K562 (cell line): ENCODE measurements around the gene FLAD1. TPM values are rescaled to one million over a fixed set of nuclear protein-coding genes. Genes with fewer than 3 reads are reported as not detected.

Source experiments
- ADNP ChIP-seq: fragments of 200-800 bp; sonication (Bioruptor generic); IDR thresholded peaks from 2 replicates; pipeline ENCODE4 v1.6.1; 2016; ENCODE audit warnings: missing genetic modification characterization, missing compliant biosample characterization
- BRF1 ChIP-seq: IDR thresholded peaks from 3 replicates; pipeline ENCODE4 v1.6.1; 2011; ENCODE audit warnings: borderline replicate concordance, mild to moderate bottlenecking; ENCODE audit not compliant: insufficient read length; ENCODE audit errors: extremely low read depth
- CBFA2T3 ChIP-seq: fragments of 450-650 bp; IDR thresholded peaks from 2 replicates; pipeline ENCODE4 v1.6.1; 2017
- DIDO1 ChIP-seq: fragments of 450-650 bp; IDR thresholded peaks from 2 replicates; pipeline ENCODE4 v1.6.1; 2016; ENCODE audit warnings: low read depth, missing biosample characterization, missing genetic modification characterization
- EP300 ChIP-seq: IDR thresholded peaks from 2 replicates; pipeline ENCODE4 v1.6.1; 2012; ENCODE audit warnings: low read length, improper control_type of control experiment
- LARP7 ChIP-seq: fragments of 450-650 bp; IDR thresholded peaks from 2 replicates; pipeline ENCODE4 v1.6.1; 2016
- NFE2 ChIP-seq: IDR thresholded peaks from 2 replicates; pipeline ENCODE4 v1.6.1; 2014; ENCODE audit warnings: antibody characterized with exemption, low read depth
- NFYB ChIP-seq: IDR thresholded peaks from 2 replicates; pipeline ENCODE4 v1.6.1; 2011; ENCODE audit warnings: mild to moderate bottlenecking, moderate library complexity; ENCODE audit not compliant: insufficient read length; ENCODE audit errors: extremely low read depth
- PHF21A ChIP-seq: fragments of 450-650 bp; IDR thresholded peaks from 2 replicates; pipeline ENCODE4 v1.6.1; 2017; ENCODE audit warnings: low read depth, borderline replicate concordance
- POU5F1 ChIP-seq: fragments of 150-350 bp; IDR thresholded peaks from 2 replicates; pipeline ENCODE4 v1.6.1; 2014; ENCODE audit warnings: borderline replicate concordance, low read length, low read depth, mild to moderate bottlenecking; ENCODE audit not compliant: partially characterized antibody
- SAFB ChIP-seq: fragments of 200-400 bp; formaldehyde crosslinking; IDR thresholded peaks from 2 replicates; pipeline ENCODE4 v1.6.1; 2017; ENCODE audit warnings: low read depth, low read length, borderline replicate concordance
- SIN3B ChIP-seq: fragments of 450-650 bp; IDR thresholded peaks from 2 replicates; pipeline ENCODE4 v1.6.1; 2017; ENCODE audit warnings: low read depth, mild to moderate bottlenecking, moderate library complexity
- TARDBP ChIP-seq: fragments of 450-650 bp; IDR thresholded peaks from 2 replicates; pipeline ENCODE4 v1.6.1; 2016
- TSC22D4 ChIP-seq: fragments of 450-650 bp; IDR thresholded peaks from 2 replicates; pipeline ENCODE4 v1.6.1; 2016; ENCODE audit warnings: missing genetic modification characterization, missing biosample characterization, control low read depth
- ZEB2 ChIP-seq: fragments of 450-650 bp; IDR thresholded peaks from 2 replicates; pipeline ENCODE4 v1.6.1; 2016
- ZKSCAN3 ChIP-seq: fragments of 250-450 bp; sonication (Bioruptor Pico); IDR thresholded peaks from 2 replicates; pipeline ENCODE4 v1.4.0; 2020
- ZNF134 ChIP-seq: fragments of 250-450 bp; sonication (Bioruptor Pico); conservative IDR thresholded peaks from 2 replicates; pipeline ENCODE4 v1.4.0; 2020
- ZNF436 ChIP-seq: fragments of 250-450, 450-650 bp; sonication (Bioruptor Pico); formaldehyde crosslinking; IDR thresholded peaks from 2 replicates; pipeline ENCODE4 v1.7.0; 2020; ENCODE audit warnings: mild to moderate bottlenecking
- polyA plus RNA-seq, 8 experiments: library from polyadenylated mRNA; depleted of rRNA in 4 of 8; stranded (reverse) in 5 of 8; unstranded in 3 of 8; fragments of >200 nt; fragmentation: Nextera tagmentation in 2 of 8; fragmentation: Illumina TruSeq in 1 of 8; extraction: Ambion mirVana in 2 of 8; extraction: Trizol in 1 of 8; gene quantifications; 2 replicates each; pipeline versions ENCODE4 v1.2.1 to v1.2.3, GENCODE V29; 2011 to 2014; ENCODE audit warnings: inconsistent platforms in 1 of 8, missing spikeins in 1 of 8
- total RNA-seq, 7 experiments: library from RNA; depleted of rRNA in 6 of 7; stranded (reverse); fragments of >200 nt in 6 of 7; fragmentation: Illumina TruSeq in 2 of 7; extraction: Trizol in 2 of 7; gene quantifications; 2 replicates each; pipeline versions ENCODE4 v1.2.1 to v1.2.3, GENCODE V29; 2011 to 2021; ENCODE audit warnings: low replicate concordance in 1 of 7
- TF ChIP-seq, protein P1 (sequence below): fragments of 450-650 bp; IDR thresholded peaks from 2 replicates; pipeline ENCODE4 v1.6.1; 2018; ENCODE audit not compliant: partially characterized antibody
- TF ChIP-seq, protein P2 (sequence below), 3 experiments: fragments of 200-800 bp in 1 of 3; fragments of 250-450 bp in 1 of 3; fragments of 450-650 bp in 1 of 3; sonication (Bioruptor Pico) in 1 of 3; sonication (Bioruptor generic) in 1 of 3; formaldehyde crosslinking in 1 of 3; IDR thresholded peaks; 2 replicates each; pipeline versions ENCODE4 v1.6.1 to v1.8.0; 2016 to 2022; ENCODE audit warnings: mild to moderate bottlenecking in 2 of 3, missing genetic modification characterization in 2 of 3, missing compliant biosample characterization in 1 of 3, moderate library complexity in 1 of 3
- TF ChIP-seq, protein P3 (sequence below): sonication (generic); formaldehyde crosslinking; IDR thresholded peaks from 2 replicates; pipeline ENCODE4 v1.8.1; 2022; ENCODE audit warnings: missing genetic modification reagents

The FLAD1 gene
- total and polyA plus RNA-seq, 9 of the 15 experiments (the other 6 are each of a cell fraction or from before 2014, with no cell fraction given) = 24.9 to 85.8 (median 67.0) TPM

DNA sequence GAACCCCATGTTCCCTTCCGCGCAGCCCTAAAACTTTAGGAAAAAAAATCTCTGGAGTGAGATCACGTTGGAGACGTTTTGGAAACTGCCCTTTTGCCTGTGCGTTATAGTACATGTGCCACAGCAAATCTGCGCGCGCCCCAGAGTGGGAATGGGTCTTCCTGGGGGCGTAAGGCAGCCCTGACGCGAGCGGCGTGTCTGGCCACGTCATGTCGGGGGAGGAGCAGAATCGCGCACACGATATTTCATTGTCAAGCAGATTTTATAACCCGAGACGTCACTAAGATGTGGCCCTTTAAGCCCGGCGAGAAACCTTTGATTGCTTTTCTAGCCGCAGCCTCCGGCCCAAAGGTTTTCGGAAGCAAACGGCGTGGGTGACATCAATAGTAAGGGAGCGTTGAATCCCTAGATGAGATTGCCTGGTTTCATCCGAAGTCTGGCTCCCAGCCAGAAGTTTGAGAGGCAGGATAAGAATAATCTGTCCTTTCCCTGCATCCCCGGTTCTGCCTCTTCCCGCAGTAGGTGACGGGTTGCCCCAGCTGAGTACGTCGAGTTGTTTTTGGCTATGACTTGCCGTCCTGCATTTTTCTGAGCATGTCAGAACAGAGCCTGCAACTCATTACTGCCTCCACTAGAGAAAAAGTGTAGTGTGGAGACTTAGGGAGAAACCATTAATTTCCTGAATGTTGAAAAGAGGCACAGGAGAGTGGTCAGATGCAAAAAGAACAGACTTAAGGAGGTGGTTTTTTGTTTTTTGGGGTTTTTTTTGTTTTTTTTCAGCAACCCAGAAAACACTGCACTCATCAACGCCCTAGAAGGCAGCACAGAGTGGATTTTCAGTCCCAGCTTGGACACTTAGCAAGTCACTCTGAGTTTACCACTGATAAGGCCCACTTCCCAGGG lies 45.8 kb upstream of the FLAD1 start (continued):
- TF ChIP-seq TARDBP (no peak), ADNP (no peak), SIN3B (0 out of 2 replicates have a peak, but pooled peaks have one; percentile 4), LARP7 (no peak), ZNF436 (CRISPR knock-in tag) (no peak), SAFB (no peak), TSC22D4 (tag) (no peak), BRF1 (no peak), CBFA2T3 (peak; percentile 70), NFE2 (peak; percentile 50; the same call in 1 of the 2 replicates), EP300 (no peak; the same call in none of the 2 replicates), PHF21A (no peak; the same call in 1 of the 2 replicates), POU5F1 (no peak), ZEB2 (peak; percentile 57; the same call in 1 of the 2 replicates), ZNF134 (no peak), NFYB (no peak), DIDO1 (tag) (no peak; the same call in 1 of the 2 replicates), ZKSCAN3 (CRISPR knock-in tag) (no peak)
- TF ChIP-seq, protein P1, sequence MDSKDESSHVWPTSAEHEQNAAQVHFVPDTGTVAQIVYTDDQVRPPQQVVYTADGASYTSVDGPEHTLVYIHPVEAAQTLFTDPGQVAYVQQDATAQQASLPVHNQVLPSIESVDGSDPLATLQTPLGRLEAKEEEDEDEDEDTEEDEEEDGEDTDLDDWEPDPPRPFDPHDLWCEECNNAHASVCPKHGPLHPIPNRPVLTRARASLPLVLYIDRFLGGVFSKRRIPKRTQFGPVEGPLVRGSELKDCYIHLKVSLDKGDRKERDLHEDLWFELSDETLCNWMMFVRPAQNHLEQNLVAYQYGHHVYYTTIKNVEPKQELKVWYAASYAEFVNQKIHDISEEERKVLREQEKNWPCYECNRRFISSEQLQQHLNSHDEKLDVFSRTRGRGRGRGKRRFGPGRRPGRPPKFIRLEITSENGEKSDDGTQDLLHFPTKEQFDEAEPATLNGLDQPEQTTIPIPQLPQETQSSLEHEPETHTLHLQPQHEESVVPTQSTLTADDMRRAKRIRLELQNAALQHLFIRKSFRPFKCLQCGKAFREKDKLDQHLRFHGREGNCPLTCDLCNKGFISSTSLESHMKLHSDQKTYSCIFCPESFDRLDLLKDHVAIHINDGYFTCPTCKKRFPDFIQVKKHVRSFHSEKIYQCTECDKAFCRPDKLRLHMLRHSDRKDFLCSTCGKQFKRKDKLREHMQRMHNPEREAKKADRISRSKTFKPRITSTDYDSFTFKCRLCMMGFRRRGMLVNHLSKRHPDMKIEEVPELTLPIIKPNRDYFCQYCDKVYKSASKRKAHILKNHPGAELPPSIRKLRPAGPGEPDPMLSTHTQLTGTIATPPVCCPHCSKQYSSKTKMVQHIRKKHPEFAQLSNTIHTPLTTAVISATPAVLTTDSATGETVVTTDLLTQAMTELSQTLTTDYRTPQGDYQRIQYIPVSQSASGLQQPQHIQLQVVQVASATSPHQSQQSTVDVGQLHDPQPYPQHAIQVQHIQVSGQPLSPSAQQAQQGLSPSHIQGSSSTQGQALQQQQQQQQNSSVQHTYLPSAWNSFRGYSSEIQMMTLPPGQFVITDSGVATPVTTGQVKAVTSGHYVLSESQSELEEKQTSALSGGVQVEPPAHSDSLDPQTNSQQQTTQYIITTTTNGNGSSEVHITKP = peak; percentile 100
- TF ChIP-seq, protein P2, sequence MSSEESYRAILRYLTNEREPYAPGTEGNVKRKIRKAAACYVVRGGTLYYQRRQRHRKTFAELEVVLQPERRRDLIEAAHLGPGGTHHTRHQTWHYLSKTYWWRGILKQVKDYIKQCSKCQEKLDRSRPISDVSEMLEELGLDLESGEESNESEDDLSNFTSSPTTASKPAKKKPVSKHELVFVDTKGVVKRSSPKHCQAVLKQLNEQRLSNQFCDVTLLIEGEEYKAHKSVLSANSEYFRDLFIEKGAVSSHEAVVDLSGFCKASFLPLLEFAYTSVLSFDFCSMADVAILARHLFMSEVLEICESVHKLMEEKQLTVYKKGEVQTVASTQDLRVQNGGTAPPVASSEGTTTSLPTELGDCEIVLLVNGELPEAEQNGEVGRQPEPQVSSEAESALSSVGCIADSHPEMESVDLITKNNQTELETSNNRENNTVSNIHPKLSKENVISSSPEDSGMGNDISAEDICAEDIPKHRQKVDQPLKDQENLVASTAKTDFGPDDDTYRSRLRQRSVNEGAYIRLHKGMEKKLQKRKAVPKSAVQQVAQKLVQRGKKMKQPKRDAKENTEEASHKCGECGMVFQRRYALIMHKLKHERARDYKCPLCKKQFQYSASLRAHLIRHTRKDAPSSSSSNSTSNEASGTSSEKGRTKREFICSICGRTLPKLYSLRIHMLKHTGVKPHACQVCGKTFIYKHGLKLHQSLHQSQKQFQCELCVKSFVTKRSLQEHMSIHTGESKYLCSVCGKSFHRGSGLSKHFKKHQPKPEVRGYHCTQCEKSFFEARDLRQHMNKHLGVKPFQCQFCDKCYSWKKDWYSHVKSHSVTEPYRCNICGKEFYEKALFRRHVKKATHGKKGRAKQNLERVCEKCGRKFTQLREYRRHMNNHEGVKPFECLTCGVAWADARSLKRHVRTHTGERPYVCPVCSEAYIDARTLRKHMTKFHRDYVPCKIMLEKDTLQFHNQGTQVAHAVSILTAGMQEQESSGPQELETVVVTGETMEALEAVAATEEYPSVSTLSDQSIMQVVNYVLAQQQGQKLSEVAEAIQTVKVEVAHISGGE (CRISPR knock-in tag; IDR thresholded peaks at IDR 0.05) = no peak
- TF ChIP-seq, protein P3, sequence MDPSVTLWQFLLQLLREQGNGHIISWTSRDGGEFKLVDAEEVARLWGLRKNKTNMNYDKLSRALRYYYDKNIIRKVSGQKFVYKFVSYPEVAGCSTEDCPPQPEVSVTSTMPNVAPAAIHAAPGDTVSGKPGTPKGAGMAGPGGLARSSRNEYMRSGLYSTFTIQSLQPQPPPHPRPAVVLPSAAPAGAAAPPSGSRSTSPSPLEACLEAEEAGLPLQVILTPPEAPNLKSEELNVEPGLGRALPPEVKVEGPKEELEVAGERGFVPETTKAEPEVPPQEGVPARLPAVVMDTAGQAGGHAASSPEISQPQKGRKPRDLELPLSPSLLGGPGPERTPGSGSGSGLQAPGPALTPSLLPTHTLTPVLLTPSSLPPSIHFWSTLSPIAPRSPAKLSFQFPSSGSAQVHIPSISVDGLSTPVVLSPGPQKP (CRISPR knock-in tag) = no peak
